Inflammatory macrophage (primary cell): Measurements from ENCODE around the gene FCHO1.
A peak's percentile ranks its signal among the peaks of the same experiment; 100 is the strongest.

Experiments
- DNase-seq, 2 donors: peaks; one replicate each; pipeline ENCODE4 v3.0.0-alpha.2; 2020 to 2022
- total RNA-seq, 18 experiments: gene quantifications; one replicate each; lab custom pipeline; 2026; ENCODE audit warnings: mixed read lengths in 6 of 18, inconsistent platforms in 2 of 18; lab: John Stamatoyannopoulos, UW

FCHO1 gene, protein sequence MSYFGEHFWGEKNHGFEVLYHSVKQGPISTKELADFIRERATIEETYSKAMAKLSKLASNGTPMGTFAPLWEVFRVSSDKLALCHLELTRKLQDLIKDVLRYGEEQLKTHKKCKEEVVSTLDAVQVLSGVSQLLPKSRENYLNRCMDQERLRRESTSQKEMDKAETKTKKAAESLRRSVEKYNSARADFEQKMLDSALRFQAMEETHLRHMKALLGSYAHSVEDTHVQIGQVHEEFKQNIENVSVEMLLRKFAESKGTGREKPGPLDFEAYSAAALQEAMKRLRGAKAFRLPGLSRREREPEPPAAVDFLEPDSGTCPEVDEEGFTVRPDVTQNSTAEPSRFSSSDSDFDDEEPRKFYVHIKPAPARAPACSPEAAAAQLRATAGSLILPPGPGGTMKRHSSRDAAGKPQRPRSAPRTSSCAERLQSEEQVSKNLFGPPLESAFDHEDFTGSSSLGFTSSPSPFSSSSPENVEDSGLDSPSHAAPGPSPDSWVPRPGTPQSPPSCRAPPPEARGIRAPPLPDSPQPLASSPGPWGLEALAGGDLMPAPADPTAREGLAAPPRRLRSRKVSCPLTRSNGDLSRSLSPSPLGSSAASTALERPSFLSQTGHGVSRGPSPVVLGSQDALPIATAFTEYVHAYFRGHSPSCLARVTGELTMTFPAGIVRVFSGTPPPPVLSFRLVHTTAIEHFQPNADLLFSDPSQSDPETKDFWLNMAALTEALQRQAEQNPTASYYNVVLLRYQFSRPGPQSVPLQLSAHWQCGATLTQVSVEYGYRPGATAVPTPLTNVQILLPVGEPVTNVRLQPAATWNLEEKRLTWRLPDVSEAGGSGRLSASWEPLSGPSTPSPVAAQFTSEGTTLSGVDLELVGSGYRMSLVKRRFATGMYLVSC
- 1.6 to 49.8 (median 14.5) reads per million in 18 experiments for total RNA-seq

DNA sequence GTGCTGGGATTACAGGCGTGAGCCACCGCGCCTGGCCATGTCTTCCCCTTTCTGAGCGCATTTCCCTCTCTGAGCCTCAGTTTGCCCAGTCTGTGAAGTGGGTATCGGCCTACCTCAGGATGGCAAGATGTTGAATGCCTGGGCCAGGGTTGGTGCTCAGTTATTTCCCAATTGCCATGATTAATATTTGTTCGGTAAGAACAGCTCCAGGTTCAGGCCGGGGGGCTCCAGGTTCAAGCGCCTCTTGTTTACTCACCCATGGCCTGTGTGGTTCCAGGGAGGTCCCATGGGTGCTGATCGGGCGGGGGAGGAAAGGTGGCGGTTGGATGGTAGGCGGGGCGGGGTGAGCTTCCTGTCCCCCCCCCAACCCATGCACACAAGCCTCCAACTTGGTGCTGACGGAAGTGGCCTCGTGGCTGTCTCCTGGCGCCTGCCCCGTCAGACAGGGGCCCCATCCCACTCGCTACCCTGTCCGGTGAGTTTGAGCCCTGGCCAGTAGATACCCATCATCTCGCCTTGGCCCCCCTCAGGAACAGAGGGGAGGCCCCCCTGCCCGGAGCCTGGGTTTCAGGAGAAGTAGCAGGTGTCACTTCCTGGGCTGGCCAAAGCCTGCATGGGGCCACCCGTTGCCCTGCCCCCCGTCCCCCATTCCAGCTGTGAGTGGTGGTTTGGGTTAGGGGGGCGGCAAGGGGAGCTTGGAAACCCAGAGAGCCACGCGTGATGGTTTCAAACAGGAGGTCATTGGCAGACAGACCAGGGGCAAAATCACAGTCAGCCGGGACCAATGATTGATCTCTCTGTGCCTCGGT, at the start of gene FCHO1:
Gene FCHO1, plus strand, starts transcription at position 375 of the 809 bp plus-strand sequence. CDS start 3,688 bp downstream, outside the sequence.
- DNase-seq = peak; percentile 68 to 80

DNA sequence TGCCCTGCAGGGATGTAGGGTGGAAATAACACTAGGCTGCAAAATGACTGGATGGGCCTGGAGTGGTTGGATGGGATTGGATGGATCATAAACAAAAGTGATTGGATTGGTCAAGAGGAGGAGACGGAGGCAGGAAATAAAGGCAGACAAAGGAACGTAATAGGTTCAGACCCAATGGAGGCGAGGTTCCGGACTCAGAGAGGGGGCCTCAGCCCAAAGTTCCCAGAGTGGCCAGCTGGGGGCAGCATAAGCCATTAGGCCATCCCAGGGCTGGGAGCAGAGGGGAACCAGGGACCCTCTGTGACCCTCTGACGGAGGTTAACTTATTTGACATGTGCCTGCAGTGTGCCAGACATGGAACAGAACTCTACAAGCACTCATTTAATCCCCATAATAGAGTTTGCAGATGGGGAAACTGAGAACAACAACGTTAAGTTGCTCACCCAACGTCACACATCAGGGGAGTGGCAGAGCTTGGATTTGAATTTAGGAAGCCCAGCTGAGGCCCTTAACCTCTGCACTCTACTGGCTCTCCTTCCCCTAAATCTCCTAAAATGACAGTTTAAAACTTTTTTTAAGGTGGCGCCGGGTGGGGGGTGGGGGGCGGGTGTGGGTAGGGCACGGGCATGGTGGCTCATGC, 47.3 kb upstream of the FCHO1 start:
- peak; percentile 66 to 67 for DNase-seq

DNA sequence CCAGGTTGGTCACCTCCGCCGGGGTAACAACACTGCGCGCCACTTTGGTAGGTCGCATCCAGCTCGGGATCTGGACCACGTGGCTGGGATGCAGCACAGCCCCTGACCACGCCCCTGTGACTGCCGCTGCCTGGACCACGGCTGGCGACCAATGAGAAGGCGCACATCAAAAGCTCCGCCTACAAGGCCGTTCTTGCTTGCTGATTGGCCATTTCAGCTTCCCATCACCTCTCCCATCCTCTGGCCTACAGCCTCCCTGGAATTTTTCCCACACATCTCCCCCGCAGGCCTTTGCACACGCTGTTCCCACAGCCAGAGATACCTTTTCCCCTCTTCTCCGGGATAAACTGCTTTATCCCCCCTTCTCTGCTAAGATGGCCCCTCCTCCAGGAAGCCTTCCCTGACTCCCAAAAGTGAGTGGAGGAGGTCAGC, 44.5 kb upstream of the FCHO1 start:
- no peak for DNase-seq

DNA sequence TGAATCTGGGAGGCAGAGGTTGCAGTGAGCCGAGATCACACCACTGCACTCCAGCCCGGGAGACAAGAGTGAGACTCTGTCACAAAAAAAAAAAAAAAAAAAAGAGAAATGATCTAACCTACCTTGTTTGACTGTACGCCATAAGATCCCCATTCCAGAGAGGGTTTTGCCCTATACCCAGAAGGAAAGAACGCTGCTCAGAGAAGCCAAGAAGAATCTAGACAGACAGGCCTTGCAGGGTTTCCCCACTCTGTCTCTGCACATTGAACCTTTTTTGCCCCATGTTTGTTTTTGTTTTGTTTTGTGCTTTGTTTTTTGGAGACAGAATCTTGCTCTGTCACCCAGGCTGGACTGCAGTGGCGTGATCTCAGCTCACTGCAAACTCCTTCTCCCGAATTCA, 39.4 kb upstream of the FCHO1 start:
- DNase-seq = no peak

DNA sequence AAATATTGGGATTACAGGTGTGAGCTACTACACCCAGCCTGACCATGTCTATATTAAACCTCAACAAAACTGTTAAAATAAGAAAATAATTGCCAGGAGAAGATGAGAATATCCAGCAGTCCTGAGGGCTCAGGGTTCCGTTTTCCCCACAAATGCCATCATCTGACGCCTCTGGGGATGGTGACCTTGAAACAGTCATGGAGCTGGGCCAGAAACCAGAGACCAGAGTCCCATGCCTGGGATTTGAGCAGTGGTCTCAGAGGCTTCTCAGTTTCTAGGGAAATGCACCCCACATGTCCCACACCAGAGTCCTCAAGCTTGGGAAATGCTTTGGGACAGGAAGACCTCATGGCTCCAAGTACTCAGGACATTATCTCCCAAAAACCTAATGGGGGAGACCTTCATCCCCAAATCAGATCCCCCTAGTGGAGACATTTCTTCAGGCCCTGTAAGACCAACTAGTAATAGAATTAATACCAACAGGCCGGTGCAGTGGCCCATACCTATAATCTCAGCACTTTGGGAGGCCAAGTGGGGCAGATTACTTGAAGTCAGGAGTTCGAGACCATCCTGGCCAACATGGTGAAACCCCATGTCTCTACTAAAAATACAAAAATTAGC, 34.9 kb upstream of the FCHO1 start:
- DNase-seq = no peak

DNA sequence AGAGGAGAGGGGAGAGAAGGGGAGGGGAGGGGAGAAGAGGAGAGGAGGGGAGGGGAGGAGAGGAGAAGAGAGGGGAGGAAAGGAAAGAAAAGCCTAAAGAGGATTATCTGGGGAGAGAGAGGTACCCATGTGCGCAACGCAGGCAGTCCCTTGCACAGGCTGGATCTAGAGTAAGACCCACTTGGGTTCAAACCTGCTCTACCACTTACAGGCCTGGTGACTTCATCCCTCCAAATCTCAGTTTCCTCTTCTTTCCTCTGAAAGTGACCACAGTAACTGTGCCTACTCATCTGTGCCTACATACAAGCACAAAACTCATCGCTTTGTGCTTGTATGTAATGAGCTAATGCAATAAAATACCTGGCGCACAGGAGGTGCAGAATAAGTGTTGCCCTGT, 32.7 kb upstream of the FCHO1 start:
- DNase-seq = peak; percentile 35 to 54

DNA sequence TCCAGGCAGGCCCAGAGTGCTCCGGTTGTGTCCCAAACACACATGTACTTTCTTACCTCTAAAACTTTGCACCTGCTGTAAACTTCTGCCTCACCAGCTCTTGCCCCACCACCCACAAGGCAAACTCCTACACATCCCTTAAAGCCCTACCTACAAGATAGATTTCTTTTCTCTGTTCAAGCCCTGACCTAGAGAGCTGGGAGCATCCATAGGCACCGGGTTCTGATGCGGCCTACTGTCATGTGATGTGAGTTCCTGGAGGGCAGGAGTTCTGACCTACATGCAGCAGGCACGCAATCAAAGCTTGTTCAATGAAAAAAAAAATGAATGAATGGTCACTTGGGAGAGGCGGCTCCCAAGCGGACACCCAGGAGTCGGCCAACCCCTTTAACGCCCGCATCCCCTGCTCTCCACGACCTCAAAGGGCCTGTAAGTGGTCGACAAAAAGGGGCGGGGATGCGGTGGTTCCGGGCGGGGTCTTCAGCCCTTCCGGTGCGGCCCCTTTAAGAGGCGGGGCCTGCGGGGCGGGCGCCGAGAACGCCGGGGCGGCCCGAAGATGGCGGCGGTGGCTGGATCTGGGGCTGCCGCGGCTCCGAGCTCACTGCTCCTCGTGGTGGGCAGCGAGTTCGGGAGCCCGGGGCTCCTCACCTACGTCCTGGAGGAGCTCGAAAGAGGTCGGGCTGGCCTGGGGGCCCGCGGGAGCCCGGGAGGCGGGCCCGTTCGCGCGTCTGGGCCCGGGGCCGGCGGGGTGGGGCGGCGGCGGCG, 32.1 kb upstream of the FCHO1 start, which contains the start of gene MAP1S:
Gene MAP1S, plus strand, starts transcription at position 534 of the 765 bp plus-strand sequence. Its CDS starts 23 bp downstream, at position 557.
- DNase-seq = peak; percentile 58 to 62

DNA sequence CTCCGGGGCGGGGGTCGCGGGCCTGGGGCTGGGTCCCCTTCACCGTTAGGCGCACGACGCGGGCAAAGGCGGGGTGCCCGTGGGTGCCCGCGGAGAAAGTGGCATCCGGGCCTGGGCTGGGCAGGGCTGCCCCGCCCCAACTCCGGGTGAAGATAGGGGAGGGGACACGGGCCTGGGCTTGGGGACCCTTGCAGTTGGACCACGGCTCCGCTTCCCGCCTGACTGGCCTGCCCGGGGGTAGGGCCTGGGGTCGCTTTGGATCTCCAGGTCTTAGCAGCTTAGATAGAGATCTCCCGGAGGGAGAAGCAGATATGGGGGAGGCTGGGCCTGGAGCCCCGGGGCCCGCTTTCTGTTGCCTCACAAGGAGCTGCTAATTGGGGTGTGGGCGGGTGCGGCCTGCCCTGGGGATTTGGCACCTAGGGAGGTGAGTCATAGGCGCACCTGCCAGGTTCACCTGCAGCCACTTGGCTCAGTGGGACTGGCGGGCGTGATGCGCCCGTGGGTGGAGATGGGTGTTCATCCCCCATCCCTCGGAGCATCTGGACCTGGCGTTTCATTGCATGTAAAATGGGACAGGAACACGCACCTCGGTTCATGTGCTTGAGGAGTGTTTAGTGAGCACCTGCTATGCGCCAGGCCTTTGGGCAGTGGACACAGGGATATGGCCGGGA, 31.4 kb upstream of the FCHO1 start:
- DNase-seq = no peak

DNA sequence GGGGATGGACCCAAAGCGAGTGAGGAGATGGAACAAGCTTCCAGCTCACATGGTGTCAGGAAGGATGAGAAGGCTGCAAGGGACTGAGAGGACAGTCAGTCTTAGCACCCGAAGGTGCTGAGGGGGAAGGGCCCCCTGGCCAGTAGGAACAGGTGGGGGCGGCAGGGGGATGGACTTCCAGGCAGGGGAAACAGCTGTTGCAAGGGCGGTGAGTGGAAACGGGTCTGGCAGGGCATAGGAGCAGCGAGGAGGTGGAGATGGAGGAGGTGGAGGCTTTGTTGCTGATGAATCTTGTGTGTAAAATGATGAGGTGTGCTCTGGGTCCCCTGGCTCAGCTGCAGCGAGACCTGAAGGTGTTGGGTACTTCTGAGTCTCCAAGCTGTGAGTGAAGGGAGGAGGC, 30.8 kb upstream of the FCHO1 start:
- peak in 1 of 2 donors; percentile 51 for DNase-seq

DNA sequence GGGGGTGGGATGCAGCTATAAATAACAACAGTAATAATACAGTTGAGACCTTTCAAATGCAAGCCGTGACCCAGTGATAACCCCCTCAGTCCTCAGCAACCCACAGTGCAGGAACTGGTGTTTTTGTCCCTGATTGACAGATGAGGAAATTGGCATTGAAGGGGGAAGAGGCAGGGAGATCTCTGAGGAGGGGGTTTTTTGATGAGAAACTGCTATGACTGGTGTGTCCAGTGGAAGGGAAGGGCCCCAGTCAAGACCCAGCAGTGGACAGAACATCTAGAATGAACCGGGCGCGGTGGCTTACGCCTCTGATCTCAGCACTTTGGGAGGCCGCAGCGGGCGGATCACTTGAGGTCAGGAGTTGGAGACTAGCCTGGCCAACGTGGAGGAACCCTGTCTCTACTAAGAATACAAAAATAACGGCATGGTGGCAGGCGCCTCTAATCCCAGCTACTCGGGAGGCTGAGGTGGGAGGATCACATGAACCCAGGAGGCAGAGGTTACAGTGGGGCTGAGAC, 30.1 kb upstream of the FCHO1 start:
- peak; percentile 19 to 38 for DNase-seq

DNA sequence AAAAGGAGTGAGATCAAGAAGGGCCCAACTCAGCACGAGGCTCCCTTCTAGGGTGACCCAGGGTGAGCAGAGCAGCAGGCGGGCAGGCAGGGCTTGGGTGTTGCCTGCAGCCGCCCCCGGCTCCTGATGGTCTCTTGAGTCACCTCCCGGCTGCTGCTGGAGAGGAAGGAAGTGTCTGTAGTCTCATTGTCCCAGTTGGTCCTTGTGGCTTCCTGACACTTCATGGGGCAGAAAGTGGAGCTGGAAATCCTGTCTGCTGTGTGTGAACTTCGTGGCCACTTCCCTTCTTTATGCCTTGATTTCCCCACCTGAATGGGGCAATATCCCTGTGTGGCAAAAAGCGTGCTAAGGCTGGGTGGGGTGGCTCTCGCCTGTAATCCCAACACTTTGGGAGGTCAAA, 29.5 kb upstream of the FCHO1 start:
- peak; percentile 97 to 98 for DNase-seq

DNA sequence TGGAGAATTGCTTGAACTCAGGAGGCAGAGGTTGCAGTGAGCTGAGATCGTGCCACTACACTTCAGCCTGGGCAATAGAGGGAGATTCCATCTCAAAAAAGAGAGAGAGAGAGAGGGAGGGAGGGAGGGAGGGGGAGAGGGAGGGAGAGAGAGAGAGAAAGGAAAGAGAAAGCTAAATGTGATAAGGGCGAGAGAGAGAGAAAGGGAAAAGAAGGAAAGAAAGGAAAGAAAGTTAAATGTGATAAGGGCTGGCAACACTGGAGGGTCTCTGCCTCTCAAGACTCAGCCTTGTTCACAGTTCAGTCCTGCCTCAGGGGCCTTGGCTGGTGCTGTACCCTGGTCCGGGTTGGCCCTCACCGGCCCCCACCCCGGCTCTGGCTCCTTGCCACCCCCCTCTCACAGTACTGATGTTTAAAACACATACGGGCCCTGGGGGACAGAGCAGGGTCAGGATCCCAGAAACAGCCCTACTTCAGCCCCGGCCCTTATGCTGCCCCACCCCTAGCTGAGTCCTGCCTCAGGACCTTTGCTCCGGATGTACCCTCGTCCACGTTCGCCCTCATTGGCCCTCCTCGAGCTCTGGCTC, 28.5 kb upstream of the FCHO1 start:
- no peak for DNase-seq

DNA sequence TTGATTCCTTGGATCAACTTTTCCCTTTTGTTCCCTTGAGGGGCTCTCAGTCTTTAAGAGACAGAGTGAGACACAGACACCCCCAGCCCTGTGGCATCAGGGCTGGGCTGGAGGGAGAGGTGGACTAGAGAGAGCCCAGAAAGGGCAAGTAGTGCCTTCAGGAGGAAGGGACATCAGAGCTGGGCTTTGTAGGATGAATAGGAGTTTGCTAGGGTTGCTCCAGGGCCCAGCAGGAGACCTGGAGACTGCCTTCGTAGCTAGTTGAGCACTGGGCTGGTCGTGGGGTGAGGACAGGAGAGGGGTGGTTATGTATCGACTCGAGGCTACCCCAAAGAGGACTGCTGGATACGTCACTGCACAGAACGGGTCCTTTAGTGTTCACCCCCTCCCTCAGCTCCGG, 26.6 kb upstream of the FCHO1 start:
- DNase-seq = no peak

DNA sequence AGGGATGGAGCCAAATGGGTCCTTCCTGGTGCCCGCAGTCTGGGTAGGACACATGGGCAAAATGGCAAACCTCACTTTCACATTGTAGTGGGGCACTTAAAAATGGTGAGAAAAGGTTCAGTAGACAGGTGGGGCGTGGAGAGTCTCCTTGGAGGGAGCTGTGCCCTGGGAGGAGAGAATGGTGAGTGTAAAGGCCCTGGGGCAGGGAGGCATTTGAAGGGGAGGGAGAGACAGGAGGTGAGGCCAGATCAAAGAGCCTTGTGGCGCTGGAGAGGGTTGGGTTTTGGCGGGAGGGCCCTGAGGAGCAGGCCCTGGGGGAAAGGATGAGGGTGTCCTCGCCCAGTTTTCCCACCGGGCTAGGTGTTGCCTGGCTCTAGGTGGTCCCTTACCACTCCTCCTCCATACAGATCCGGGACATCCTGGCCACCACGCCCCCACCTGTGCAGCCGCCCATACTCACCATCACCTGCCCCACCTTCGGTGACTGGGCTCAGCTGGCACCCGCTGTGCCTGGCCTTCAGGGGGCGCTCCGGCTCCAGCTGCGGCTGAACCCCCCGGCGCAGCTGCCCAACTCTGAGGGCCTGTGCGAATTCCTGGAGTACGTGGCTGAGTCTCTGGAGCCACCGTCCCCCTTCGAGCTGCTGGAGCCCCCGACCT, 25.7 kb upstream of the FCHO1 start:
- no peak for DNase-seq

DNA sequence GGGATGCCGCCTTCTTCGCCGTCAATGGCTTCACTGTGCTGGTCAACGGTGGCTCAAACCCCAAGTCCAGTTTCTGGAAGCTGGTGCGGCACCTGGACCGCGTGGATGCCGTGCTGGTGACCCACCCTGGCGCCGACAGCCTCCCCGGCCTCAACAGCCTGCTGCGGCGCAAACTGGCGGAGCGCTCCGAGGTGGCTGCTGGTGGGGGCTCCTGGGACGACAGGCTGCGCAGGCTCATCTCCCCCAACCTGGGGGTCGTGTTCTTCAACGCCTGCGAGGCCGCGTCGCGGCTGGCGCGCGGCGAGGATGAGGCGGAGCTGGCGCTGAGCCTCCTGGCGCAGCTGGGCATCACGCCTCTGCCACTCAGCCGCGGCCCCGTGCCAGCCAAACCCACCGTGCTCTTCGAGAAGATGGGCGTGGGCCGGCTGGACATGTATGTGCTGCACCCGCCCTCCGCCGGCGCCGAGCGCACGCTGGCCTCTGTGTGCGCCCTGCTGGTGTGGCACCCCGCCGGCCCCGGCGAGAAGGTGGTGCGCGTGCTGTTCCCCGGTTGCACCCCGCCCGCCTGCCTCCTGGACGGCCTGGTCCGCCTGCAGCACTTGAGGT, 25.0 kb upstream of the FCHO1 start:
- no peak for DNase-seq

DNA sequence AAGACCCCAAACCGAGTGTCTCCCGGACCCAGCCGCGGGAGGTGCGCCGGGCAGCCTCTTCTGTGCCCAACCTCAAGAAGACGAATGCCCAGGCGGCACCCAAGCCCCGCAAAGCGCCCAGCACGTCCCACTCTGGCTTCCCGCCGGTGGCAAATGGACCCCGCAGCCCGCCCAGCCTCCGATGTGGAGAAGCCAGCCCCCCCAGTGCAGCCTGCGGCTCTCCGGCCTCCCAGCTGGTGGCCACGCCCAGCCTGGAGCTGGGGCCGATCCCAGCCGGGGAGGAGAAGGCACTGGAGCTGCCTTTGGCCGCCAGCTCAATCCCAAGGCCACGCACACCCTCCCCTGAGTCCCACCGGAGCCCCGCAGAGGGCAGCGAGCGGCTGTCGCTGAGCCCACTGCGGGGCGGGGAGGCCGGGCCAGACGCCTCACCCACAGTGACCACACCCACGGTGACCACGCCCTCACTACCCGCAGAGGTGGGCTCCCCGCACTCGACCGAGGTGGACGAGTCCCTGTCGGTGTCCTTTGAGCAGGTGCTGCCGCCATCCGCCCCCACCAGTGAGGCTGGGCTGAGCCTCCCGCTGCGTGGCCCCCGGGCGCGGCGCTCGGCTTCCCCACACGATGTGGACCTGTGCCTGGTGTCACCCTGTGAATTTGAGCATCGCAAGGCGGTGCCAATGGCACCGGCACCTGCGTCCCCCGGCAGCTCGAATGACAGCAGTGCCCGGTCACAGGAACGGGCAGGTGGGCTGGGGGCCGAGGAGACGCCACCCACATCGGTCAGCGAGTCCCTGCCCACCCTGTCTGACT, 24.1 kb upstream of the FCHO1 start:
- DNase-seq = no peak

DNA sequence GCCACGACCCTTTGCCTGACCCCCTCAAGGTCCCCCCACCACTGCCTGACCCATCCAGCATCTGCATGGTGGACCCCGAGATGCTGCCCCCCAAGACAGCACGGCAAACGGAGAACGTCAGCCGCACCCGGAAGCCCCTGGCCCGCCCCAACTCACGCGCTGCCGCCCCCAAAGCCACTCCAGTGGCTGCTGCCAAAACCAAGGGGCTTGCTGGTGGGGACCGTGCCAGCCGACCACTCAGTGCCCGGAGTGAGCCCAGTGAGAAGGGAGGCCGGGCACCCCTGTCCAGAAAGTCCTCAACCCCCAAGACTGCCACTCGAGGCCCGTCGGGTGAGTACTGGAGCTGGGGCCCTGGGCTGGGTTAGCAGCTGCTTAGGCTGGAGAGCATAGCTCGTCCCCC, 23.4 kb upstream of the FCHO1 start:
- no peak for DNase-seq

DNA sequence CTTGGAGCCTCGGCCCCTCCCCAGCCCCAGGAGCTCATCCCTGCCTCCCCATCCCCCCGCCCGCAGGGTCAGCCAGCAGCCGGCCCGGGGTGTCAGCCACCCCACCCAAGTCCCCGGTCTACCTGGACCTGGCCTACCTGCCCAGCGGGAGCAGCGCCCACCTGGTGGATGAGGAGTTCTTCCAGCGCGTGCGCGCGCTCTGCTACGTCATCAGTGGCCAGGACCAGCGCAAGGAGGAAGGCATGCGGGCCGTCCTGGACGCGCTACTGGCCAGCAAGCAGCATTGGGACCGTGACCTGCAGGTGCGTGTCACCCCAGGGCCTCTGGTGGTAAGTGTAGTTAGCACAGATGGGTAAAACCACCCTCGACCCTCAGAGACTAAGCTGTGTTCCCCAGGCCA, 18.1 kb upstream of the FCHO1 start:
- no peak for DNase-seq
